ENCODE data around the gene ANO2.

The ANO2 gene

DNA sequence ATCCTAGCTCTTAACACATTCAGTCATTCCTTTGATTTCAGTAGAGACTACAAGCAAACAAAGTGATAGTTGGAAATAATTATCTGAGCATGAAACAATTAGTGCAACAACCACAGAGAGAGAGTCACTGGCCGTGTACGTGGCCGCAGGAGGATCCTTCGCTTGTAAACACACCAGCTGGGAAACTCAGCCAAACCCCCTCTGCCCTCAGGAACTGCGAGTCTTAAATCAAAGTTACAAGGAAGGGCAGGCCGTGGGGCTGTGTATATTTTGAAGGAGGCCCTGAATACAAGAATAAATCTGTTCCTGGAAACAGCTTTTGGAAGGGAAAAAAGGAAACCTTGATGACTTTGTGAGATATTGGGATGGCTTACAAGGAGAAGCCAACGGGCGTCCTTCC is 164.5 kb downstream of the ANO2 start:
- TF ChIP-seq, protein P1, sequence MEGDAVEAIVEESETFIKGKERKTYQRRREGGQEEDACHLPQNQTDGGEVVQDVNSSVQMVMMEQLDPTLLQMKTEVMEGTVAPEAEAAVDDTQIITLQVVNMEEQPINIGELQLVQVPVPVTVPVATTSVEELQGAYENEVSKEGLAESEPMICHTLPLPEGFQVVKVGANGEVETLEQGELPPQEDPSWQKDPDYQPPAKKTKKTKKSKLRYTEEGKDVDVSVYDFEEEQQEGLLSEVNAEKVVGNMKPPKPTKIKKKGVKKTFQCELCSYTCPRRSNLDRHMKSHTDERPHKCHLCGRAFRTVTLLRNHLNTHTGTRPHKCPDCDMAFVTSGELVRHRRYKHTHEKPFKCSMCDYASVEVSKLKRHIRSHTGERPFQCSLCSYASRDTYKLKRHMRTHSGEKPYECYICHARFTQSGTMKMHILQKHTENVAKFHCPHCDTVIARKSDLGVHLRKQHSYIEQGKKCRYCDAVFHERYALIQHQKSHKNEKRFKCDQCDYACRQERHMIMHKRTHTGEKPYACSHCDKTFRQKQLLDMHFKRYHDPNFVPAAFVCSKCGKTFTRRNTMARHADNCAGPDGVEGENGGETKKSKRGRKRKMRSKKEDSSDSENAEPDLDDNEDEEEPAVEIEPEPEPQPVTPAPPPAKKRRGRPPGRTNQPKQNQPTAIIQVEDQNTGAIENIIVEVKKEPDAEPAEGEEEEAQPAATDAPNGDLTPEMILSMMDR (IDR thresholded peaks at IDR 0.05) = no peak
- intact Hi-C loops (cut with DNase I; ENCODE audit: low total_unique reads) = no loop called here
- no peak for DNase-seq
- no peaks in the 10 kb centered on the region for H3K4me1 ChIP-seq
- no peak overlapping the region for H3K4me3 ChIP-seq
- H3K36me3 ChIP-seq = no peaks in the 10 kb centered on the region
- H3K27me3 ChIP-seq = peaks cover 0 to 8% of the 10 kb centered on the region in 2 donors
- H3K27ac ChIP-seq = no peak overlapping the region
- no peaks in the 10 kb centered on the region for H3K9me3 ChIP-seq

DNA sequence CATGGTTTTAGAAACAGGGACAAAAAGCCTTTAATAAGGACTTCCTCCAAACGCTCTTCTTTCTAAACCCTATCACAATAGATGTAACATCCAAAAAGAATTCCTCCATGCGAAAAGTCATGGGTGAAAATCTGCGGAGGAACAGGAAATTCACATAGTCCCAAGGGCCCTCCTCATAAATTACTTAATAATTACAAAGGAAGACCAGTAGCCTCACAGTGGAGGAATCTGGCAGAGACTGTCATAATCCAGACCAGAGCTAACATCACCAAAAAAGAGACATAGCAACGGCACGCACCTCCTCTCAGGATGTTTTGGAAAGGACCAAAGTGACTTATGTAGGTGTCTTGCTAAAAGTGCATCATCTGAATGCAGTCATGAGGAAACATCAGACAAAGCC is 165.7 kb downstream of the ANO2 start:
- no peak overlapping the region for H3K4me3 ChIP-seq
- DNase-seq = no peak
- intact Hi-C loops (cut with DNase I; ENCODE audit: low total_unique reads) = no loop called here

DNA sequence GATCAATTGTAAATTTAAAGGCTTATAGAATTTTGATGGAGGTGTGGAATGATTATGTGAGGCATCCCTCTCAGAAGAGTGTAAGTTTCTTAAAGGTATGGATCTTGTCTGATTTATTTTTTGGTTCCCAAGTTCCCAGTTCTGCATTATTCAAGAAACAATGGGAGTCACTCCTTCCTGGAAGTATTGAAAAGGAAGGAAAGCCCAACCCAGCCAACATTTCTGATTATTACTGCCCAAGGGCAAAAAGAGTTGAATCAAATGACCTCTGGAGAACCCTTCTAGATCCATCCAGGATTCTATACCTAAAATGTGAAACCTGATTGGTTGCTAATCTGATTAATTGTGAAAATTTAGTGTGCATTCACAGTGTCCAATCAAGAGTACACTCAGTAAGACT is 166.2 kb downstream of the ANO2 start:
- no peaks in the 10 kb centered on the region for H3K4me1 ChIP-seq
- no peak for DNase-seq
- no peak overlapping the region for H3K4me3 ChIP-seq
- intact Hi-C loops (cut with DNase I; ENCODE audit: low total_unique reads) = no loop called here
- H3K27me3 ChIP-seq = peaks cover 0 to 8% of the 10 kb centered on the region in 2 donors
- no peaks in the 10 kb centered on the region for H3K36me3 ChIP-seq
- no peak overlapping the region for H3K27ac ChIP-seq
- H3K9me3 ChIP-seq = no peaks in the 10 kb centered on the region
- TF ChIP-seq, protein P1 (IDR thresholded peaks at IDR 0.05) = no peak

More for the DNA sequence above, 165.7 kb downstream of the ANO2 start:
- TF ChIP-seq, protein P1 (IDR thresholded peaks at IDR 0.05) = no peak
- peaks cover 0 to 8% of the 10 kb centered on the region in 2 donors for H3K27me3 ChIP-seq
- H3K27ac ChIP-seq = no peak overlapping the region
- no peaks in the 10 kb centered on the region for H3K9me3 ChIP-seq
- H3K4me1 ChIP-seq = no peaks in the 10 kb centered on the region
- no peaks in the 10 kb centered on the region for H3K36me3 ChIP-seq

DNA sequence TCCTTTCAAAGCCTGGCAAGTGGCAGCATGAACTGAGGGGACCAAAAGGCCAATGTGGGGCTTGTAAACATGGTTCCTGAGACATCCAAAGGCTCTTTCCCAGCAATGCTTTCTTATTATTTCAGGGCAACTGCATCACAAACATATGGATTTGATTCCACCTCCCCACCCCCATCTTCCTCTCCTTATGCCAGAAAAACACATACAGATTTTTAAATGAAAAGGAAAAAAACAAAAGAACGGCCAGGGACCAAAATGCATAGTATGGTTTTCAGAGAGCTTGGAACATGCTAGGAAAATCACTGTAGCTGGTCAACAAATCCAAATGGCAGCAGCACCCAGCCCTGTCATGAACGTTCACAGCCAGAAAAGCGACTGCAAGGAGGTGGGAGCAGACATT is 167.6 kb downstream of the ANO2 start:
- no peak for DNase-seq
- Histone ChIP-seq H3K4me1 (no peaks in the 10 kb centered on the region), H3K9me3 (no peaks in the 10 kb centered on the region), H3K27me3 (peaks cover 0 to 13% of the 10 kb centered on the region in 2 donors), H3K27ac (no peak overlapping the region), H3K36me3 (no peaks in the 10 kb centered on the region), H3K4me3 (no peak overlapping the region)
- TF ChIP-seq, protein P1 (IDR thresholded peaks at IDR 0.05) = no peak
- intact Hi-C loops (cut with DNase I; ENCODE audit: low total_unique reads) = no loop called here

DNA sequence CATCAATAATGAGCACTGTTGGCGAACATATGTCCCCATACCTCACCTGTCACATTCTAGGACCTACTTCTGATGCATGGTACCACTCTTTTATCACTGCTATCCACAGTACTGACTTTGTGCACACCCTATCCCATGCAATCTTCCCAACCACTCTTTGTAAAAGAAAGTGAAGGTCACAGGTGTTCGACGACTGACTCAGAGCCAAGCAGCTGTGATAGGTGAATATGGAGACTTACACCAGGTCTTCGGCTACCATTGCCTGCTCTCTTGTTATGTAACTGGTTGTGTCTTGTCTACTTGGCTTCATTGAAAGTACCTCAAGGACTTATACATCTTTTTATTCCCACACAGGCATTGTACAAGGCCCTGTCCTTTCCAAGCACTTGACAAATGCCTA is 169.0 kb downstream of the ANO2 start:
- TF ChIP-seq, protein P1 (IDR thresholded peaks at IDR 0.05) = no peak
- intact Hi-C loops (cut with DNase I; ENCODE audit: low total_unique reads) = no loop called here
- no peak for DNase-seq

DNA sequence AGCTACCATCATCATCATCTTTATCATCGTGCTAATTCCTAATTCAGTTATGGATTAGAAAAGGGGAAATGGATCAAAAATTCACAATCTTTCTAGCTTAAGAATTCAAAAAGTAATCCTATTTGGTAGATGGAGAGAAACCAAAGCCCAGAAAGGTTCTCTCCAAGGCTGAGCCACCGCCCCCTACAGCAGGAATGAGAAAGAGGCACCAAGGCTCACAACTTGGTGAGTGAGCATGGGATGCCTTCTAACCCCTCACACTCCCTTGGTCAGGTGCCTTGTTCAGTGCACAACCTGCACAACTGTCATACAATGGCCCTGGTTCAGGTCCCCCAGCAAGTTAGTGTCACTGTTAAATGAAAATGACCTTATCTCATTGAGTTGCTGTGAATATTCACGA is 171.5 kb downstream of the ANO2 start:
- TF ChIP-seq, protein P1 (IDR thresholded peaks at IDR 0.05) = no peak
- Histone ChIP-seq H3K36me3 (no peaks in the 10 kb centered on the region), H3K9me3 (no peaks in the 10 kb centered on the region), H3K27ac (no peak overlapping the region), H3K4me1 (peaks cover 0 to 8% (median 7%) of the 10 kb centered on the region in 4 donors), H3K27me3 (peaks cover 0 to 13% of the 10 kb centered on the region in 2 donors), H3K4me3 (no peak overlapping the region)
- intact Hi-C loops (cut with DNase I; ENCODE audit: low total_unique reads) = no loop called here
- no peak for DNase-seq

More for the DNA sequence above, 169.0 kb downstream of the ANO2 start:
- Histone ChIP-seq H3K4me3 (no peak overlapping the region), H3K36me3 (no peaks in the 10 kb centered on the region), H3K27me3 (peaks cover 0 to 13% of the 10 kb centered on the region in 2 donors), H3K4me1 (no peaks in the 10 kb centered on the region), H3K27ac (no peak overlapping the region), H3K9me3 (no peaks in the 10 kb centered on the region)
